CD4-positive, alpha-beta T cell treated with Interleukin-12 subunit alpha and Interleukin-12 subunit beta, for 1 hour (primary cell): ENCODE measurements around the gene SLCO2B1.

Source experiments
- DNase-seq: peaks from one replicate; pipeline ENCODE4 v3.0.0-alpha.2; 2020

SLCO2B1 gene

DNA sequence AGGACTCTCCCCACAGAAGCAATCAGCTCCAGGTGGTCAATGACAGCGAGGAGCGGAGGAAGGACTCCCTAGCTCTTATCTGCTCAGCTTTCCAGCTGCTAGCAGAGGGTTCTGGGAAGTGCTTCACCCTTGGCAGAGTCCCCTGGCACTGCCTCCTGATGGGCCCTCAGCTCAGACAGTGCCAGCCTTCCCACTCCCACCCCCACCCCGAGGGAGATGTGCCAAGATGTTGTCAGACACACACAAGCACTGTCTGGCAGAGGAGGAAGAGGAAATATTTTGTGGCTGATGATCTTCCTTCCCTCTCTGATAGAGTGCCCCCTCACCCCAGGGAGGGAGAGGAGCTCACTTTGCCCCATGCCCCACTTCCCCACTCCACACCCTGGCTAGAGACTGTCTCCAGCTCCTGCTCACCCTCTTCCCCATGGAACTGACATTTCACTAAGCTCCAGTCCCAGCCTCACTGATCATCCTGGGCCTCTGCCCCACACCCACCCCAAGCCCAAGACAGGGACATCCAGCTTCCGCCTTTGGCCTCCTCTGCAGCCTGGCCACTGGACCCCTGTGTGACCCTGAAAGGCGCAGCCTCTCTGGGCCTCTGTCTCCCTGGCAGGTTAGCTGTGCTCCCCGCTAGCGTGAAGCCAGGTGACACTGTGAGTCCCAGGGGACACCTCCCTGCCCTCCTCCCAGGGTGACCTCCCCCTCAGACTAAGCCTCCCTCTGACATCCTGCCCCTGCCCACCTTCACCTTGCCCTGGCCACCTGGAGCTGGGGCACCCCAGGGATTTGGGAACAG is 44.5 kb downstream of the SLCO2B1 start:
- DNase-seq = no peak

DNA sequence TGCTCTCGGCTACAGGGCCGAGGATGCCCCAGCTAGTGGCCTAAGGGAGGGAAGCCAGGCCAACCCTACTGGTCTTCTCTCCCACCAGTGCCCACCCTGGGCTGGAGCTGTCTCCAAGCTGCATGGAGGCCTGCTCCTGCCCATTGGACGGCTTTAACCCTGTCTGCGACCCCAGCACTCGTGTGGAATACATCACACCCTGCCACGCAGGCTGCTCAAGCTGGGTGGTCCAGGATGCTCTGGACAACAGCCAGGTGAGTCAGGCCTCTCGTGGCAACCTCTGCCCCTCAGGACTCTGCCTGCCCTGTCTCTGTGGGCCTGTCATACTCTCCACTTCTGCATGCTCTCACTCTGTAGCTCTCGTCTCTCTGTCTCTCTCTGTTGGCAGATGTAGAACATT is 45.5 kb downstream of the SLCO2B1 start:
- no peak for DNase-seq

DNA sequence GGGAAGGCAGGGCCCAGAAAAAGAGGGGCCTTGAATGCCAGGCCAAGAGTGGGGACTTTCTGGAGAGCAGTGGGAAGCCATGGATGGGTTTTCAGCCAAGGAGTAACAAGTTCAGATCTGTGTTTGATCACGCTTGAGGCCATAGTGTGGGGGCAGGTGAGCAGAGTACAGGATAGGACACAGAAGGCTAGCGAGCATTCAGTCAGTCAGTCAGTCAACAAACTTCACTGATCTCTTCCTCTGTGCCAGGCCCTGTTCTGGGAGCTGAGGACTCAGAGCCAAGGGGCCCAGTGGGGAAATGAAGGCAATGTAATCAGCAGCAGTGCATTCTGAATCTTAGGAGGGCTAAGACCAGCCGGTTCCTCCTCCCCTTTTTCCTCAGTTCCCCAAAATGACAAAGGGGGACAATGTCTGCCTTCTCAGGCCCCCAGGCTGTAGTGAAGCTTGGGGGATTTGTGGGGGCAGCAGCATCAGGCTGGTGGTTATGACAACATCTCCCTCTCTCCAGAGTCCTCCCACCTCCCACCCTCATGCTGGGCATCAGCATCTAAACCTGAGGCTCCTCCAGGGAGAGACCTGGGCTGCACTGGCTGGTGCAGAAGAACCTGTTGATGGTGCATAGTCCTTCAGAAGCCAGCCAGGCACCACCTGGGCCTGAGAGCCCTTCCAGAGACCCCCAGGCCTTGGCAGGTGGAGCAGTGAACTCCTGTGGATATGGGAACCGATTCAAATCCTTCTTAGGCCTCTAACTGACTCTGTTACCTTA is 46.8 kb downstream of the SLCO2B1 start:
- no peak for DNase-seq

DNA sequence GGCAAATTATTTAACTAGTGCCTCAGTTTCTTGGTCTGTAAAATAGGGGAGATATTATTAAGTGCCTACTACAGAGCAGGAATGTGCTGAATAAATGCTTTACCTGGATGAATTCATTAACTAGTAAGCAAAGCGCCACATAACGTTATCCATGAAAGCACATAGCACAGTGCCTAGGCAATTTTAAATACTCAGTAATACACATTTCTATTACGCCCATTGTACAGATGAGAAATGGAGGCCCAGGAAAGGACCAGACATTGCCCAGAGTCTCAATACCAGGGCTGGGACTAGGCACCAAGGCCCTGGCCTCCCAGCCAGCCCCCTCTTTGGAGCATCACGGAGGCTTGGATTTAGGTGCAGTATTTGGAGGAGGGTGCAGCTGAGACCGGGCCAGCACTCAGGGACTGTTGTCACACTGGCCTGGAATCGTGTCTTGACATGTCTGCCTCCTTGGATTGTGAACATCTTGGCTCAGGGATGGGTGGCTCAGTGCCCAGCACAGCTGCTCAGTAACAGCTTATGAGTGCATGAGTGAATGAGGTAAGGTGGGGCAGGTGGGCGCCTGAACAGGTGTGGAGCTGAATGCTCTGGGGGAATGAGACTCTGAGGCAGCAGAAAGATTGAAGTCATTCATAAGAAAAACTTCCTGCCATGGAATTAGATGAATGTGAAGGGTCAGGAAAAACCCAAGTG is 47.5 kb downstream of the SLCO2B1 start:
- no peak for DNase-seq

DNA sequence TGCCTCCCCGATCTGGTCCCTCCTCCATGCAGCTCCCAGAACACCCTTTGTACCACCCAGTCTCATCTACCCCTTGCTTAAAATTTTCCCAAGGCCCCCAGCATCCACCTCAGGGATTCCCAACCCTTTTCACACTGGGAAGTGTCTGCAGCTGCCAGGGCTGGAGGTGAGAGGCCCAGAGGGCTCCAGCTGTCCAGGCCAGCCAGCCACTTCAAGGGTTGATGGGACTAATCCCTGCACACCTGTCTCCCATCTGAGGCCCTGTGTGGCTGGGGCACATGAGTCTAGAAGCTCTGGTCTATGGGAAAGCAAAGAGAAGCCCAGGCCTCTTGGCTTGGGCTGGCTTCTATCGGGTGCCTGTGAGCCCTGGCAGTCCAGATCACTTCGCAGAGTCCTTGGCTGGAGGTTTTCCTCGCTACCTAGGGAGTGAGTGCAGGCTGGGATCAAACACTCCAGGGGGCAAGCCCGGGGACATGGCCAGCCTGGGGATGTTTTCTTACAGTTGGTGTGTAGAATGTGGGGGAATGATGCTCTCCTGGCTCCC is 48.6 kb downstream of the SLCO2B1 start:
- DNase-seq = no peak

DNA sequence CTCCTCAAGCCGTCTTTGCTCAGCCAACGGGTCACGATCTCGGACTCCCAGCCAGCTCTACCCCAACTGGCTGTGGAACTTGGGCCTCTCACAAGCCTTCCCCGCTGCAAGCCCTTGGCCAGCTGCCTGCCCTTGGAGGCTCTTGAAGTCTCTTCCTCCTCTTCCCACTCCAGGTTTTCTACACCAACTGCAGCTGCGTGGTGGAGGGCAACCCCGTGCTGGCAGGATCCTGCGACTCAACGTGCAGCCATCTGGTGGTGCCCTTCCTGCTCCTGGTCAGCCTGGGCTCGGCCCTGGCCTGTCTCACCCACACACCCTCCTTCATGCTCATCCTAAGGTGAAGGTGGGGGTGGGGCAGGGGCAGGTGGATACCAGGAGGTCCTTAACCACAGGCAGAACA is 49.1 kb downstream of the SLCO2B1 start:
- DNase-seq = no peak

DNA sequence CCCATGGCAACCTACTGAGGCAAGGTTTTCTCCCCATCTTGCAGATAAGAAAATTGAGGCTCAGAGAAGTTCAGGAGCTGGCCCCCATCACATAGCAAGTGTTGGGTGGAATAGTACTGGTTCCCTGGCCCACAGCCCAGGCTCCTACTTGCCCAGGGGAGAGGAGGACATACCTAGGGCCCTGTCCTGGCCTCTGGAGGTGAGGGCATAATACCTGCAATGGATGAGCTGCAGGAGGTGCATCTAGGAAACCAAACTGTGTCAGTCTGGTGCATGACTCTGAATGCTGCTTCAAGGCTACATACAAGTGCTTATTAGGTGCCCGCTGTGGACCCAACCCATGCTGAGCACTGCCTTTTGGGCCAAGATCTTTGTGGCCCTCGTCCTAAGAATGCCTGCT is 49.6 kb downstream of the SLCO2B1 start:
- DNase-seq = no peak

DNA sequence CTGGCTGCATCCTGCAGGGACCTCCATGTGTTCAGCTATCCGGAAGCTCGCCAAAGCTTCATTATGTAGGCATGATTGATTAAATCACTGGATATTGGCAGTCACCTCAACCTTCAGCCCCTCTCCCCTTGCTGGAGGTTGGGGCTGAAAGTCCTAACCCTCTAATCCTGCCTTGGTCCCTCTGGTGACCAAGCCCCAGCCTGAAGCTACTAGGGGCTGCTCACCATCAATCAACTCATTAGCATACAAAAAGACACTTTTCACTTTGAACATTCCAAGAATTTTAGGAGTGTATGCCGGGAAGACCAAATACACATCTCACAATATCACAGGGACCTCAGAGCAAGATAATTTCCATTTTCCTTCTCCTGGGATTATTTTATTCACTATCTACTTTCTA is 50.9 kb downstream of the SLCO2B1 start:
- DNase-seq = no peak

DNA sequence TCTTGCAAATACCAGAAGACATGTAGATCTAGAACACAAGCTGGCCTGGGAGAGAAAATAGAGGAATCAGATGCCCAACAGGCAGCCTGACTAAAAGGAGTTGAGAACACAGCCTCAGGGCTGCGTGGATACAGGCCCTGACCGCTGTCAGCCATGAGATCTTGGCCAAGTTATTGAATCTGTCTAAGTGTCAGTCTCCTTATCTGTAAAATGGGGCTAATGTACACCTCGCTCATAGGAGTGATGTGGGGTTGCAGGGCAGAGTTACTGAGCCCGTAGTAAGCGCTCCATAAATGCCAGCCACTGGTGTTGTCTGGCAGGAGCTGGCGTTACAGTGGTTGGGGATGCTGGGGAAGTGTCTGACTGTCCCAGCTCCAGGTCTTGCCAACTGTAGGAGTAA is 51.3 kb downstream of the SLCO2B1 start:
- no peak for DNase-seq

DNA sequence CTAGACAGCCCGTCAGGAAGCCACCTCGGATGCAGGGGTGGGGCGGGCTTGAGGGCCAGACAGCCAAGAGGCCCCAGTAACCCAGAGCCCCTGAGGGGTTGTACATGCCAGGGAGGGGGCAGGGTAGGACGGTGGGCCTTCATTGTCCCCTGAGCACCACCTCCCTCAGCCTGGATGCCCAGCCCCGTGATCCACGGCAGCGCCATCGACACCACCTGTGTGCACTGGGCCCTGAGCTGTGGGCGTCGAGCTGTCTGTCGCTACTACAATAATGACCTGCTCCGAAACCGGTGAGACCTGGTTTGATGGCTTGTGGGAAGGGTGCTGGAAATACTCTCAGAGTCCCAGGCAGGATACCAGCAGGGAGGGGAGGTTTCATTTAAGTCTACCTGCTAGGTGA is 52.2 kb downstream of the SLCO2B1 start:
- no peak for DNase-seq

DNA sequence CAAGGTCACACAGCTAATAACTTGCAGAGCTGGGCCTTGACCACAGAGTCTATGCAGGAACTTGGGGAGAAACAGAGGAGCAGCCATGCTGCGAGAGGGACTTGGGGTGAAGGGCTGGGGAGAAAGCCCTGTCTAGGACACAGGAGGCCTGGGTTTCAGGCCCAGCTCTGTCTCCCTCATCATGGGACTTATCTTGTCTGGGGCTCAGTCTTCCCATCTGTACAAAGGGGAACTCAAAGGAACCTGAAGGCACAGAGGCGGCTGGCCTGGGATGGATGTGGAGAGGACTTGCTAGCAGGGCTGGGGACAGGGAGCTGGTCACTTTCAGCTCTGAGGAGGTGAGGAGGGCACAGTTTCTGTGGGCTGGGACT is 52.7 kb downstream of the SLCO2B1 start:
- DNase-seq = no peak

DNA sequence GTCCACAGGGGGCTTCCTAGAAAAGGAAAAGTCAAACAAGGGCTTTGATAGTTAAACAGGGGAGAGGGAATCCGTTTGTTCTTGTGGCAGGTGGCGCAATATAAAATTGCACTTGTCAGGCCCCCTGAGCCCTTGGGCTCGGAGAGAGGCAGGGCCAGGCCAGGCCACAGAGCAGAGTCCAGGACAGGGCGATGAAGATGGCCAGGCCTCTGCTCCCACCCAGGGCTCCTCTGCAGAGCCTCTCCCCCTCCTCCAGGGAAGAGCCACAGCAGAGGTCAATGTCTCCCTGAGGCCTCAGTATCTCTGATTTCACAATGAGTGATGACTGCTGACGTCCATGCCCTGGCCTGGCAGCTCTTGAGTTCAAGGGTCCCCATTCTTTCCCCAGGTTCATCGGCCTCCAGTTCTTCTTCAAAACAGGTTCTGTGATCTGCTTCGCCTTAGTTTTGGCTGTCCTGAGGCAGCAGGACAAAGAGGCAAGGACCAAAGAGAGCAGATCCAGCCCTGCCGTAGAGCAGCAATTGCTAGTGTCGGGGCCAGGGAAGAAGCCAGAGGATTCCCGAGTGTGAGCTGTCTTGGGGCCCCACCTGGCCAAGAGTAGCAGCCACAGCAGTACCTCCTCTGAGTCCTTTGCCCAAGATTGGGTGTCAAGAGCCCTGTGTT is 53.2 kb downstream of the SLCO2B1 start:
- no peak for DNase-seq

DNA sequence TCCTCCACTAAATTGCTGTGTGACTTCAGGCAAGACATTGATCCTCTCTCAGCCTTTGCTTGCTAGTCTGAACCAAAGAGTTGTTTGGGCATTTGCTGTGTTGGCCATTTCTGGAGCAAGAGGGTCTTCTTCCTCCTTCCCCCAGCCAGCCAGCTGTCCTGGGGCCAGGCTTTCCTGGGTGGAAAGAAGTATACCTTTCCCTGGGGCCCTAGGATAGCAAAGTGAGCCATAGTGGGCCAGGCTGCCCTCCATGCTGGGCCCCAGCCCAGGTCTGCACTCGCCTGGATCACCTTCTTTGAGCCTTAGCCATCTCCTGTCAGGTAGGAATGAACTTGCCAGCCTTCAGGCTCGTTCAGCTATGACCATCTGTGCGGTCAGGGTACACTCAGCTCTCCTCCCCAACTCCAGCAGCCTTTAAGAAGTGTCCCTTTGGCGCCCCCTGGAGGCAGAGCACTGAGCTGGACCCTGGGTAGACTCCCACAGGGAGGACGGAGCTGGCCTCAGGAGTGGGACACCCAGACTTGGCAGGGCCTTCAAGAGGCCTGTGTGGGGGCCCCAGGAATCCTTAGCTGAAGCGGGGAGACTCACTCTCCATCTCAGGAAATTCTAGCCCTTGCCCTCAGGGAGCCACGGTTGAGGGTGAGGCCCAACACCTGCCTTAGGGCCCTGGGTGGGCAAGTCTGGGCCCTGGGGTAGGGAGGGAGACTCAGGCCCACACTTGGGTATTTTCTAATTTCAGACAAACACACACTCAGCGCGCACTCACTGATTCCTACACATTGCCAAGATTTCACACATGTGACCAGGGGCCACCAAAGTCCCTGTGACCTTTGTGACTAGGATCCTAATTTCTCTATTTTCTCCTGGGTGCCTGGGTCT is 54.0 kb downstream of the SLCO2B1 start:
- peak; percentile 77 for DNase-seq

DNA sequence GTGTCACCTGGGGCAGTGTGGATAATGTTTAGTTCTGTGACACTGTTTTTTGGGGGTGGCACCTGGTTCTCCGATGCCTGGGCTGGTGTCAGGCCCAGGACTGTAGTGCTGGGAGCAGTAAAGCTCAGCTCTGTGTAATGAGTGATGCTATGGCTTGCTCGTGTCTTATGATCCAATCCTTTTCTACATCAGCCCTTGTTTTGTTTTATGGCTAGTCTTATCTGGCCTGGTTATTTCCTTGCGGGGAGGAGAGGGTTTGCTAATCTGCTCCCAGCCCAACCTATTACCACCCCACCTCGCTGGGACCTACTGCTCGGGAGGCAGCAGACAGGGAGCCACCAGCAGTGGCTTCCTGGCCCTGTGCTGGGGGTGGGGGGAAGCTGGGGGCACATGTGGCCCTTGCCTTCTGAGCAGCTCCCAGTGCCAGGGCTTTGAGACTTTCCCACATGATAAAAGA is 54.7 kb downstream of the SLCO2B1 start:
- DNase-seq = no peak

DNA sequence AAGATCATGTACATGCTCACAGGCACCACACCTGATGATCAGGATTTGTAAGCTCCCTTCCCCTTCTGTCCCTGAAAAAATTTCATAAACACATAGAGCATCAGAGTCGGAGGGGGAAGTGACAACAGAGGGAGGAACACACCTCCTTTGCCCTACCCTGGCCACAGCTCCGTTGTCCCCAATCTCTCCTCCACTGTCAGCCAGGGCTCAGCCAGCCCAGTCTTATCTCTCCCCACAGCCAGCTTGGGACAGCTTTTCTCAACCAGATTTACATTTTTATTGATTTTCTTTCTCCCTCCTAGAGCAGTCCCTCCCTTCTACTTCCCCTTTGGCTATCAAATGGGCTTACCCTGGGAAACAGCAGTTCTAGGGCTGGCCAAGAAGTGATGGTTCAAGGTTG is 57.5 kb downstream of the SLCO2B1 start:
- DNase-seq = no peak

DNA sequence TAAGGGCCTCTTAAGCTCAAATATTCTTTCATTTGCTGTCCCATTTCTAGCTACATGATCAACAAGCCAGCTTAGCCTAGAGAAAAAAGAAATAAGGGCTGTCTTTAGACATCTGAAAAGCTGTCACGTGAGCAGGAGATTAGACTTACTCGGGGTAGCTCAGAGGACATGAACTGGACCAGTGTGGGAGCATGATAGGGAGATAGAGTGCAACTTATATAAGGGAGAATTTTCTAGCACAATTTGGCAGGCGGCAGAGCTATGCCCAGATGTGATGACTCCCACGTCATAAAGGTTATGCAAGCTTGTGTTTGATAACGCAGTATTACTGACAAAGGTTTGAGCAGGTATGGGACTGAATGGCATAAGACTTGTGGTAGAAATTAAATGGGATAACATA is 61.5 kb downstream of the SLCO2B1 start:
- no peak for DNase-seq

DNA sequence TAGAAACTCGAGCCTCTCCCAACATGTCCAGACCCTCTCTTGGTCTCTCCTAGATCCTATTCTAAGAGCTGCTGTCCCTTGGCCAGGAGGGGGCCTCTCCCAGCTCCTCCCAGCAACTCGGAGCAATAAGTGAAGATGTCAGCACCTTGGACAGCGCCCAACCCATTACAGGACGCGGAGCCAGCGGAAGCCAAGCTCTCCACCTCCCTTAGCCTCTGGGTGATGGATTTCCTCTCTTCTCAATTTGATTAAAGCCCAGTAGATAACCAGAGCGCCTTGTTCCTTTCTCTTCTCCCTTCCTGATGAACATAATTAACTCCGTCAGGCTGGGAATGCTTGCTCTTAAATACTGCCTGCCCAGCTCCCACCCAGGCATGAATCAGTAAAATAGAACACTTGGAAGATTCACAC is 63.5 kb downstream of the SLCO2B1 start:
- DNase-seq = peak; percentile 65

DNA sequence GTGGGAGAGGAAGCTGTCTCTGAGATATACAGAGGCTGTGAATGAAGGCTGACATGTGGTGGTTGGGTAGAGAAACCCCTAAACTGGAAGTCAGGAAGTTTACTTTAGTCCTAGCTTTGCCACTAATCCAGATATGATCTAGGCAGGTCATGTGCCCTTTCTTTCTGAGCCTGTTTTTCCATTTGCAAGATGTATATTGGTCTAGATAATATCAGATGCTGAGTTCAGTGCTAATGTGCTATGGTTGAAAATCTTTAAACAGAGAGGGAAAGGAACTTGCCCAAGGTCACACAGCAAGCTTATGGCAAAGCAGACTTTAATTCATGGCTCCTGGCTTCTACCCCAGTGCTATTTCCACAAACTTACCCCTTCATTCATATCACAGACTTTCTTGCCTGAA is 63.9 kb downstream of the SLCO2B1 start:
- DNase-seq = no peak

DNA sequence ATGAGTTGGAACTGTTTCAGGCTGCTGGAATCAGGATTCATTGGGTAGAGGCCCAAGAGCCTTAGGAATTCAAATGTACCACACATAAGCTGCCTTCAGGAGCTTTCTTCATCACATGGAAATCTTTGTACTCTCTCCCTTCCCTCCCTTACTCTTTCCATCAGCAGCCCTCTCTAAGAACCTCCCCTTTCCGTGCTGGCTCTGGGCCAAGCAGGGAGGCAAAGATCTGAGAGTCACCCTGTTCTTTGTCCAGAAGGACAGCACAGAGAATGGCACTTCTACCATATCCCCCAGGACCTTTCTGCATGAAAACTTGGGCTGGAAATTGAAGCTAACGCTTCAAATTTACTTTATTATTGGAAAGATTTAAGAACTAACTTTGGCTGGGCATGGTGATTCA is 69.0 kb downstream of the SLCO2B1 start:
- DNase-seq = no peak

DNA sequence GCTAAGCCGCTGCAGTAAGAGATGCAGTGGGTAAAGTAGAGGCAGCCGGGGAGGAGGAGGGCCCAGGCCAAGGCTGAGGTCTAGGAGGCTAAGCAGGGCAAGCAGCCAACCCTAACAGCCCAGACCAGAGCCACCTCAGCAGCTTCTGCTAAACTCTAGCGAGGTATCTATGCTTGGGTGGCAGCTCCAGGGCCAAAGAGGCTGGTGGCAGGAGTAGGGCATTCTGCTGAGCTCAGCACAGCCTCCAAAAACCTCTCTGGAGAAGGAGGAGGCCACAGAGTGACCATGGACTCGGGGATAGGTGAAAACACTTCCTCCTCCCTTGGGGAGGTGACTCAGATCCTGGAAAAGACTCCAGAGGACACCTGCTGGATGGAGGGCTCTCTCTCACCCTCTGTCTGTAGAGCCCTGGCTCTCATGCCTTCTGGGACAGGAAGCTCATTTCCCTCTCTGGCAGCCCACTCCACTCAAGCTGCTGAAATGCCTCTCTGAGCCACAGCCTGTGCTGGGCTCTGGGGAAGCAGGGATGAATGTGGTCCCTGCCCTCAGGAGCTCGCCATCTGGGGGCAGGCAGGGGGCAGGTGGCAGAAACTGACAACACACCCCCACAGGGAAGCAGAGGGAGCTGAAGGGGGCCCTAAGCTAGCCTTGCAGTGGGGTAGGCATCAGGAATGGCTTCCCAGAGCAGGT is 73.2 kb downstream of the SLCO2B1 start:
- DNase-seq = no peak

DNA sequence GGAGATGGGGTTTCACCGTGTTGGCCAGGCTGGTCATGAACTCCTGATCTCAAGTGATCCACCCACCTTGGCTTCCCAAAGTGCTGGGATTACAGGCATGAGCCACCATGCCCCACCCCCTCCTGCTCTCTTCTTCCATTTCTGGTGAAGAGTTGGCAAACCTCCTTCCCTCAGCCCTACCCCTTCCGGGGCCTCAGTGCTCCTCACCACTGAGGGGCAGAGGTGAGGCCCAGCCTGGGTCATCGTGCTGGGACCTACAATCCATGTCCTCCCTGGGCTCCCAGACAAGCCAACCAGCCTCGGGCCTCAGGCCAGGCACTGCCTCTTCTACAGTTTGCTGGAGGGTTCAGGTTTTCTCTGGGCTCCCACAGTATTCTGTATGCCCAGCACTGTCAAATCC is 74.9 kb downstream of the SLCO2B1 start:
- DNase-seq = no peak
